T-helper 2 cell treated with Interferon-gamma antibody and Interleukin-4, amounts not matched to agents 5 μg/mL and 100 μg/mL, for 36 hours (primary cell): ENCODE results near the gene QSER1.
"Not testable (repeated sequence)": the region's sequence is repeated elsewhere in the genome, so short reads cannot be mapped to it uniquely, and the experiment has no call there.

Experiments used
- DNase-seq: peaks from one replicate; pipeline ENCODE4 v3.0.0; 2021; ENCODE audit warnings: low spot score
- H3K27ac Mint-ChIP-seq: one replicate; pipeline ENCODE4 v1.8.0; 2021; ENCODE audit warnings: mild to moderate bottlenecking, mixed read lengths
- H3K27me3 Mint-ChIP-seq: one replicate; pipeline ENCODE4 v1.8.0; 2021; ENCODE audit warnings: low read depth, mixed read lengths
- H3K36me3 Mint-ChIP-seq: one replicate; pipeline ENCODE4 v1.8.0; 2021; ENCODE audit warnings: low read depth, mixed read lengths
- H3K4me1 Mint-ChIP-seq: one replicate; pipeline ENCODE4 v1.8.0; 2021; ENCODE audit warnings: low read depth, mixed read lengths
- H3K4me3 Mint-ChIP-seq: one replicate; pipeline ENCODE4 v1.8.0; 2022; ENCODE audit warnings: mild to moderate bottlenecking, moderate library complexity, mixed read lengths
- H3K9me3 Mint-ChIP-seq: one replicate; pipeline ENCODE4 v1.8.0; 2021; ENCODE audit warnings: mixed read lengths

The QSER1 gene

DNA sequence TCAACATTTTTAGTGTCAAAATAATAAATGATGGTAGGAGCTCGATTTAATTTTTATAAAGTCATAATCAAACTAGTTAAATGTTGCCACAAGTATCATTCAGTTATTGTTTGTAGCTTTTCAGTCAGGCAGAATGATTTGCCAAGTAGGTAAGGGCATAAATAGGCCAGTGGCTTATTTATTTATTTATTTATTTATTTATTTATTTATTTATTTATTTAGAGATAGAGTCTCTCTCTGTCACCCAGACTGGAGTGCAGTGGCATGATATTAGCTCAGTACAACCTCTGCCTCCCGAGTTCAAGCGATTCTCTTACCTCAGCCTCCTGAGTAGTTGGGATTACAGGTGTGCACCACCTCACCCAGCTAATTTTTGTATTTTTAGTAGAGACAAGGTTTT is 79.6 kb downstream of the QSER1 start:
- not testable (repeated sequence) for DNase-seq, H3K27me3 Mint-ChIP-seq, H3K4me3 Mint-ChIP-seq, H3K27ac Mint-ChIP-seq, H3K9me3 Mint-ChIP-seq, H3K4me1 Mint-ChIP-seq, H3K36me3 Mint-ChIP-seq

DNA sequence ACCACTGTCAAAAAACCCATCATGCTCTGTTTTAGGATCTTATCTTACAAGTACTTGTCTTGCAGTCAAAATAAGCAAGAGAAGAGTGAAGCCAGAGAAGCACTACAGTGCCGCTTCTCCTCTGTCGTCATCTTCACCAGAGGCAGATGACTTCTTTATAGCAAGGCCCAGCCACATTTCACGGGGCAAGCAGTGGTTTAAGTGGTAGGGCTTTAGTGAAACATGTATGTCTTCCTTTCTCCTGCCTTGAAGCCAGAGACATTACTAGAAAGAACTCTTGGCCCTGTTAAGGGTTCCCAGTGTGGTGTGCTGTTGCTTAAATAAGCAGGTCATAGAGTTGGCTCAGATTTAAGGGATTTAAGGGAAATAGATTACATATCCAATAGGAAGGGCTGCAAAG is 80.2 kb downstream of the QSER1 start:
- Mint-ChIP-seq H3K27me3 (no peaks in the 10 kb centered on the region), H3K4me1 (peaks cover 3% of the 10 kb centered on the region), H3K36me3 (peaks cover 12% of the 10 kb centered on the region), H3K27ac (no peak overlapping the region), H3K9me3 (no peaks in the 10 kb centered on the region), H3K4me3 (no peak overlapping the region)
- no peak for DNase-seq

DNA sequence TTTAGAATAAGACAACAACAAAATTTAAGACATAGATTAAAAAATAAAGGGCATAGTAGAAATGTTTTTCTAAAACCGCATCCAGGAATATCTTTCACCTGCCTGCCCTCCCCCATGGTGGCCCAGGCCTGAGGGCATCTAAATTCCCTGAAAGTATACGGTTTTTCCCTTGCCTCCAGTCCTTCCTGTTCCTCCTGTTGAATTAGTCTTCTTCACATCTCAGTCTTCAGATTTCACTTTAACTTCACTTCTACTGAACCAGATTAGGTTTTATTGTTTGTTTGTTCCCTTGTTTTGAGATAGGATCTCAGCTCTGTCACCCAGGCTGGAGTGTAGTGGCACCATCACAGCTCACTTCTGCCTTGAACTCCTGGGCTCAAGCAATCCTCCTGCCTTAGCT is 90.0 kb downstream of the QSER1 start:
- no peaks in the 10 kb centered on the region for H3K4me1 Mint-ChIP-seq
- H3K27ac Mint-ChIP-seq, result no peak overlapping the region
- no peaks in the 10 kb centered on the region for H3K27me3 Mint-ChIP-seq
- no peak overlapping the region for H3K4me3 Mint-ChIP-seq
- no peak for DNase-seq
- peaks cover 2% of the 10 kb centered on the region for H3K36me3 Mint-ChIP-seq
- H3K9me3 Mint-ChIP-seq, result no peaks in the 10 kb centered on the region

DNA sequence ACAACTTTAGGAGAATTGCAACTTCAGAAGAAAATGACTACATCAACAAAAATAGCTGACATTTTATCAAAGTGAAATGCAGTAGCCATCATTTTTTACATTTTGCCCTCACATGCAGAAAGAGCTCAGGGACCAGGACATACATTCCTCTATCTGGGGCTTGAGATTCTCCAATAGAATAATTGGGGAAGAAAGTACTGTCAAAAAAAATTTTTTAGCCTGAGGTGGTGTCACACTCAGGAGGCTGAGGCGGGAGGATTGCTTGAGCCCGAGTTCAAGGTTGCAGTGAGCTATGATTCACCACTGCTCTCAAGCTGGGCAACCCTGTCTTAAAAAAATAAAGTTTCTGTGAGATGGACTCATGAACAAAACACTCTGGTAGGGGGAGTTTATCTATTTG is 90.9 kb downstream of the QSER1 start:
- no peak for DNase-seq
- no peaks in the 10 kb centered on the region for H3K9me3 Mint-ChIP-seq
- H3K27me3 Mint-ChIP-seq, result peaks cover 4% of the 10 kb centered on the region
- H3K4me3 Mint-ChIP-seq, result no peak overlapping the region
- no peaks in the 10 kb centered on the region for H3K4me1 Mint-ChIP-seq
- H3K36me3 Mint-ChIP-seq, result no peaks in the 10 kb centered on the region
- no peak overlapping the region for H3K27ac Mint-ChIP-seq

DNA sequence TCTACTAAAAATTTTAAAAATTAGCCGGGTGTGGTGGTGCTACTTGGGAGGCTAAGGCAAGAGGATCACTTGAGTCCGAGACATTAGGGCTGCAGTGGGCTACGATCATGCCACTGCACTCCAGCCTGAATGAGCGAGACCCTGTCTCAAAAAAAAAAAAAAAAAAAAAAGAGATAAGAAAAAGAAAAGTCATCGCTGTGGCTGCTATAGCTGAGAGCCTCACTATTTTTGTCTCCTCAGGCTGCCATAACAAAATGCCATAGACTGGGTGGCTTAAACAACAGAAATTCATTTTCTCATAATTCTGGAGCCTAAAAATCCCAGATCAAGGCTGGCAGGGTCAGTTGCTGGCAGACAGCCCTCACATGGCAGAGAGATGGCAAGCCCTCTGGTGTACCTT is 93.0 kb downstream of the QSER1 start:
- Mint-ChIP-seq H3K27ac (no peak overlapping the region), H3K4me3 (no peak overlapping the region), H3K4me1 (no peaks in the 10 kb centered on the region), H3K36me3 (no peaks in the 10 kb centered on the region), H3K27me3 (peaks cover 4% of the 10 kb centered on the region), H3K9me3 (no peaks in the 10 kb centered on the region)
- DNase-seq, result no peak

DNA sequence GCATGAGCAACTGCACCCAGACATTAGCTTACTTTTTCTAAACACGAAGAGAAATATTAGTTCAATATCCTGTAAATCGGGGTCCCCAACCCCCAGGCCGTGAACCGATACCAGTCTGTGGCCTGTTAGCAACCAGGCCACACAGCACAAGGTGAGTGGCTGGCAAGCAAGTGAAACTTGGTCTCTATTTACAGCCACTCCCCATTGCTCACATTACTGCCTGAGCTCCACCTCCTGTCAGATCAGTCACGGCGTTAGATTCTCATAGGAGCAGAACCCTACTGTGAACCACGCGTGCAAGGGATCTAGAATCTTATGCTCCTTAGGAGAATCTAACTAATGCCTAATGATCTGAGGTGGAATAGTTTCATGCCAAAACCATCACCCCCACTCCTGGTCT is 95.2 kb downstream of the QSER1 start:
- Mint-ChIP-seq H3K9me3 (peaks cover 7% of the 10 kb centered on the region), H3K4me1 (no peaks in the 10 kb centered on the region), H3K27me3 (peaks cover 12% of the 10 kb centered on the region), H3K4me3 (no peak overlapping the region), H3K36me3 (no peaks in the 10 kb centered on the region), H3K27ac (no peak overlapping the region)
- no peak for DNase-seq

DNA sequence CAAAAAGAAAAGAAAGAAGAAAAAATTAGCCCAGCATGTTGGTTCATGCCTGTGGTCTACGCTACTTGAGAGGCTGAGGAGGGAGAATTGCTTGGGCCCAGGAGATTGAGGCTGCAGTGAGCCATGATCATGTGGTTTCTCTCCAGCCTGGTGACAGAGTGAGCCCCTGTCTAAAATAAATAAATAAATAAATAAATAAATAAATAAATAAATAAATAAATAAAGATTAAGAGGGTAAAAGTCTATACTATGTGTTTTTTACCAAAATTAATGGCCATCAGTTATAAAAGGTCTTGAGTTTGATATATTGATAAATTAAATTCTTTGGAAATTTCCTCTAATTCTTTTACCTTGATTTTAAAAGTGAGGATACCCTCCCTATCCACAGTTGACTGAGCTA is 97.9 kb downstream of the QSER1 start:
- Mint-ChIP-seq H3K4me1 (no peaks in the 10 kb centered on the region), H3K27ac (no peak overlapping the region), H3K4me3 (no peak overlapping the region), H3K27me3 (peaks cover 25% of the 10 kb centered on the region), H3K9me3 (peaks cover 14% of the 10 kb centered on the region), H3K36me3 (no peaks in the 10 kb centered on the region)
- no peak for DNase-seq

DNA sequence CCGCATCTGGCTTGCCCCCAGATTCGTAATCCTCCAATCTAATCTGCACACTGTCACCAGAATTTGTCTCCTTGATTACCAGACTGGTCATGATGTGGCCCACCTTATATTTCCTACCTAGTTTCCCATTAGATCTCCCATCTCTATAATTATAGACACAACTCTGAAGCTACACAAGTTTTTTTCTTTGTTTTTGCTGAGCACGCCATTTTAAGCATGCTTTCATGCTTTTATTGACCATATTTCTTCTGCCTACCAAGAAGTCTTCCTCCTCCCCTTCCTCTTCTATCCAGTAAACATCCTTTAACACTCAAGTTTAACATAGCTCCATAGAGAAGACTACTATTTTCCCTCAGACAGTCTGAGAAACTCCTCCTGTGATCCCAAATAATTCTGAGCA is 98.8 kb downstream of the QSER1 start:
- no peaks in the 10 kb centered on the region for H3K4me1 Mint-ChIP-seq

DNA sequence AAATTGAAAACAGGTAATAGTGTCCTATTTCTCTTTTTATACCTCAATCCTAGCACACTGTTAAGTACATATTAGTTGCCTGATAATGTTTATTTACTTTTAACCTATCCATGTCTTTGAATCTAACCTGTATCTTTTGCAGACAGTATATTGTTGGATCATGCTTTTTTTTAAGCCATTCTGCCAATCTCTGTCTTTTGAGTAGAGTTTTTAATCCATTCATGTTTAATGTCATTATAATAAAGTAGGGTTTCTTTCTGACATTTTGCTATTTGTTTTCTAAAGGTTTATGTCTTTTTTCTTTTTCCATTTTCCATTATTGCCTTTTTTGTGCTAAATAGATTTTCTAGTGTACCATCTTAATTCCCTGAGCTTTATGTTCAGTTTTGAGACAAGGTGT is 99.3 kb downstream of the QSER1 start:
- H3K4me1 Mint-ChIP-seq, result no peaks in the 10 kb centered on the region

More for the DNA sequence above, 98.8 kb downstream of the QSER1 start:
- Mint-ChIP-seq H3K27ac (no peak overlapping the region), H3K27me3 (peaks cover 34% of the 10 kb centered on the region), H3K36me3 (no peaks in the 10 kb centered on the region), H3K4me3 (no peak overlapping the region), H3K9me3 (peaks cover 14% of the 10 kb centered on the region)
- no peak for DNase-seq

DNA sequence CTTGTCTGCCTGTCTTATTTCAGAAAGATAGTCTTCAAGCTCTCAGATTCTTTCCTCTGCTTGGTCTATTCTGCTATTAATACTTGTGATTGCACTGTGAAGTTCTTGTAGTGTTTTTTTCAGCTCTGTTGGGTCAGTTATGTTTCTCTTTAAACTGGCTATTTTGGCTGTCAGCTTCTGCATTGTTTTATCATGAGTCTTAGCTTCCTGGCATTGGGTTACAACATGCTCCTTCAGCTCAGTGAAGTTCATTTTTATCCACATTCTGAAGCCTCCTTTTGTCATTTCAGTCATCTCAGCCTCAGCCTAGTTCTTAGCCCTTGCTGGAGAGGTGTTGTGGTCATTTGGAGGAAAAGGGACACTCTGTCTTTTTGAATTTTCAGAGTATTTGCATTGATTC is 107.6 kb downstream of the QSER1 start:
- DNase-seq, result no peak
- Mint-ChIP-seq H3K27me3 (peaks cover 58% of the 10 kb centered on the region), H3K36me3 (no peaks in the 10 kb centered on the region), H3K4me3 (no peak overlapping the region), H3K4me1 (peaks cover 12% of the 10 kb centered on the region), H3K9me3 (peaks cover 9% of the 10 kb centered on the region), H3K27ac (no peak overlapping the region)

More for the DNA sequence above, 99.3 kb downstream of the QSER1 start:
- peaks cover 39% of the 10 kb centered on the region for H3K27me3 Mint-ChIP-seq
- H3K4me3 Mint-ChIP-seq, result no peak overlapping the region
- H3K9me3 Mint-ChIP-seq, result peaks cover 14% of the 10 kb centered on the region
- no peaks in the 10 kb centered on the region for H3K36me3 Mint-ChIP-seq
- no peak overlapping the region for H3K27ac Mint-ChIP-seq
- DNase-seq, result no peak

DNA sequence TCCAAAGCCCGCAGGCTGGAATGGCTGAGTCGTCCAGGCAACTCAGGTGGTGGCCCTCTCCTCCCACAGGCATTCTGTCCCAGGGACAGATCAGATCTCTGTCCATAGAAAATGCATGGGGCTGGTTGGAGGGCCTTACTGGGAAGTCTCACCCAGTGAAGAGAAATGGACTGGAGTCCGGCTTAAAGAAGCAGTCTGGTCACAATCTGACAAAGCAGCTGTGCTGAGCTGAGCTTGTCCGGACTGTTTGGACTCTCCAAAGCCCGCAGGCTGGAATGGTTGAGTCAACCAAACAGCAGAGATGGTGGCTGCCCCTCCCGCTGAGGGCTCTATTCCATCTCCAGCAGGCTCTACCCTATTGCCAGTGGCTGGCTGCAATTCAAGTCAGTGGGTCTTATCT is 108.7 kb downstream of the QSER1 start:
- no peaks in the 10 kb centered on the region for H3K36me3 Mint-ChIP-seq
- no peak overlapping the region for H3K4me3 Mint-ChIP-seq
- peaks cover 9% of the 10 kb centered on the region for H3K9me3 Mint-ChIP-seq
- peaks cover 54% of the 10 kb centered on the region for H3K27me3 Mint-ChIP-seq
- no peak for DNase-seq
- H3K4me1 Mint-ChIP-seq, result peaks cover 21% of the 10 kb centered on the region
- no peak overlapping the region for H3K27ac Mint-ChIP-seq

DNA sequence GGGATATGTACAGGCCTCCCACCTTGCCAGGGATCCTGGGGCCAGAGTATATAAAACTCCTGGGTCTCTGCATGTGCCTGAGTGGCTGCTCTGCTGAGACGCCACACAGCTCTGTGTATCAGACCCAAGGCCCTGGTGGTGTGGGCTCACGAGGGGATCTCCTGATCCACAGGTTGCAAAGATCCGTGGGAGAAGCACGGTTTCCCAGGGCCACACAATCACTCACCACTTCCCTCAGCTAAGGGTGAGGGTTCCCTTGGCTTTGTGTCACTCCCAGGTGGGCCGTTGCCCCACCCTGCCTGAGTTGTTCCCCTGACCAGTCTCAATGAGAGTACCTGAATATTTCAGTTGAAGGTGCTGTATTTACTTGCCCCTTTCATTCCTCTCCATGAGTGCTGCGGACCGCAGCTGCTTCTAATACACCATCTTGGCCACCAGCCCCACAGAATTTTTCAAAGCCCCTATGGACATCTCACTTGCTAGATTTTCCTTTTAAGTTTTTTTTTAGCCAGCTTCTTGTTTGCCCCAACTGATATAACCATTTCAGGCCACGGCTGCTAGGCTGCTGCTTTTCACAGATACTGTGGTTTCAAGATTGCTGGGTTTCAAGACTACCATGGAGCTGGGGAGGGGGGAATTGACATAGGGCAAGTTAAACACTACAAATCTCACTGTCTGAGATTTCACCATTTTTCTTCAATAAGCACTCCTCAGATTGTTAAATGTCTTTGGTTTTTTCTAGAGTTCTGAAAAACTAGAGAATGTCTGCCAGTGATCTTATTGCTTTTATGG is 109.3 kb downstream of the QSER1 start:
- Mint-ChIP-seq H3K4me1 (peaks cover 21% of the 10 kb centered on the region), H3K27me3 (peaks cover 54% of the 10 kb centered on the region), H3K9me3 (peaks cover 9% of the 10 kb centered on the region), H3K36me3 (no peaks in the 10 kb centered on the region), H3K27ac (no peak overlapping the region), H3K4me3 (no peak overlapping the region)
- no peak for DNase-seq

DNA sequence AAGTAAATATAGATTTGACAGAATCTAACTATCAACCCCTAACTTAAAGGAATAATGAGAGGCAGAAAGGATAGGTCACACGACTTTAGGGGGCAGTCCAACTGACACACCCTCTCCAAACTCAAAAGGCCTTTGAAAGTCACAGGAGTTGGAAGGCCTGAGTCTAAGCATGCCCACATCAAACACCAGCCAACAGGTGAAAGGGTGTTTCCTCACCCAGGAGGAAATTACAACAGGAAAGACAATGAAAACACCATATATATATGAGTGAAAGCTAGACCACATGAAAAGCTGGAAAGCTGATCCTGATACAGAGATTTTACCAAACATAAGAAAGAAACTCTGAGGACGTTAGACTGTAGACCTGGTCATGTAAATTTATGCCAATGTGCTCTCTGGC is 112.6 kb downstream of the QSER1 start:
- H3K4me3 Mint-ChIP-seq, result peak overlapping the region; percentile 20
- no peak for DNase-seq
- H3K27me3 Mint-ChIP-seq, result peaks cover 51% of the 10 kb centered on the region
- peaks cover 21% of the 10 kb centered on the region for H3K4me1 Mint-ChIP-seq
- no peaks in the 10 kb centered on the region for H3K9me3 Mint-ChIP-seq
- no peak overlapping the region for H3K27ac Mint-ChIP-seq
- H3K36me3 Mint-ChIP-seq, result no peaks in the 10 kb centered on the region

DNA sequence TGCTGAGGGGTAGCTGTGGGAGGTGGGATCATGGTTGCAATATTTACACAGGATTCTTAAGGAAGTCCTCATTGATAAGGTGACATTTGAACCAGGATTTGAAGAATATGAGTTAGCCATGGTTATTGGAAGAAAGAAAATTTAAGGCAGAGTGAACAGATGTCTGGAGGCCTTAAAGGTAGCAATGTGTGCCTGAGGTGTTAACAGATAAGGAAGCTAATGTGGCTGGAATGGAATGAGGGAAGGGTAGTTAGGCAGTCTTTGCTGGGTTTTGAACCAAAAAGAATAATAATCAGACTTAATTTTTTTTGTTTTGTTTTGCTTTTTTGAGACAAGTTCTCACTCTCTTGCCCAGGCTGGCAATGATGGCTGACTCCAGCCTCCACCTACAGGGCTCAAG is 113.4 kb downstream of the QSER1 start:
- H3K4me3 Mint-ChIP-seq, result no peak overlapping the region
- peaks cover 24% of the 10 kb centered on the region for H3K4me1 Mint-ChIP-seq
- no peak overlapping the region for H3K27ac Mint-ChIP-seq
- DNase-seq, result no peak
- H3K27me3 Mint-ChIP-seq, result peaks cover 52% of the 10 kb centered on the region
- H3K9me3 Mint-ChIP-seq, result no peaks in the 10 kb centered on the region
- no peaks in the 10 kb centered on the region for H3K36me3 Mint-ChIP-seq

DNA sequence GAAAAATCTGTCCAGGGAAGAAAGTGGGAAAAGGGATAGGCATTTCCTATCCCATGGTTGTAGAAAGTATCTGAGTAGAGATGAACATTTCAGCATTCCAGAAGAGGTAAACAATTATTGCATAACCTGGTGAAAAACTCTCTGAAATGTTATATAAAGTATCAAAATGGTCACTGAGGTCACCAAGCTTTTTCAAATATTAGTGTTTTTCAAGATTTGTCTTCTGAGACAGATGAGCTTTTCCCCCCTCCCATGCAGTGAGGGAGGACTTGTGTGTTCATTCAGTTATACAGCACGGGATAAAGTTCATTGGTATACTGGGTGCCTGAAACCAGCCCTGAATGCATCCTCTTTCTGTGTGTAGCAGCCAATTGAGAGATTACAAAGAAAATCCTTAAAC is 121.1 kb downstream of the QSER1 start:
- DNase-seq, result no peak
- Mint-ChIP-seq H3K27ac (no peak overlapping the region), H3K27me3 (peaks cover 69% of the 10 kb centered on the region), H3K4me1 (peaks cover 18% of the 10 kb centered on the region), H3K9me3 (no peaks in the 10 kb centered on the region), H3K36me3 (no peaks in the 10 kb centered on the region), H3K4me3 (no peak overlapping the region)
